Retina (tissue), 1 donor: Measurements from ENCODE around the gene EIF2B2.
"Not testable (repeated sequence)": the region's sequence is repeated elsewhere in the genome, so short reads cannot be mapped to it uniquely, and the experiment has no call there.

Experiments
- DNase-seq: peaks from one replicate; pipeline ENCODE4 v3.0.0-alpha.2; 2016

EIF2B2 gene

GRCh38 chr14:74995781-74996180 is 6.9 kb upstream of the EIF2B2 start:
- DNase-seq: not testable (repeated sequence)

- DNase-seq: no peak
These were observed 1.5 kb upstream of the EIF2B2 start for GRCh38 chr14:75001261-75001660.

GRCh38 chr14:75001899-75002298 is 822 bp upstream of the EIF2B2 start:
- no peak for DNase-seq

GRCh38 chr14:75003250-75004027 is 718 bp downstream of the EIF2B2 start:
- no peak for DNase-seq

- no peak for DNase-seq
These were observed 2.6 kb downstream of the EIF2B2 start for GRCh38 chr14:75005357-75005756.

GRCh38 chr14:75009176-75009575 is 6.5 kb downstream of the EIF2B2 start:
- no peak for DNase-seq

GRCh38 chr14:75010472-75011093 is 7.9 kb downstream of the EIF2B2 start:
- no peak for DNase-seq

- no peak for DNase-seq
These were observed 8.8 kb downstream of the EIF2B2 start for GRCh38 chr14:75011356-75011994.

GRCh38 chr14:75013290-75013689 is 10.6 kb downstream of the EIF2B2 start:
- DNase-seq: no peak

GRCh38 chr14:75015496-75015895 is 12.8 kb downstream of the EIF2B2 start:
- no peak for DNase-seq

GRCh38 chr14:75016815-75017214 is 14.1 kb downstream of the EIF2B2 start:
- DNase-seq: no peak

- DNase-seq: no peak
These were observed 16.0 kb downstream of the EIF2B2 start for GRCh38 chr14:75018694-75019093.

- DNase-seq: no peak
These were observed 19.9 kb downstream of the EIF2B2 start for GRCh38 chr14:75022655-75023054.

GRCh38 chr14:75023108-75023507 is 20.4 kb downstream of the EIF2B2 start:
- no peak for DNase-seq

- no peak for DNase-seq
These were observed 22.4 kb downstream of the EIF2B2 start for GRCh38 chr14:75025082-75025481.

GRCh38 chr14:75025876-75026275 is 23.2 kb downstream of the EIF2B2 start:
- no peak for DNase-seq

GRCh38 chr14:75030147-75030546 is 27.4 kb downstream of the EIF2B2 start:
- DNase-seq: no peak

GRCh38 chr14:75032939-75033338 is 30.2 kb downstream of the EIF2B2 start:
- DNase-seq: no peak

- DNase-seq: no peak
These were observed 37.8 kb downstream of the EIF2B2 start for GRCh38 chr14:75040507-75040906.

- DNase-seq: no peak
These were observed 38.2 kb downstream of the EIF2B2 start for GRCh38 chr14:75040959-75041358.

GRCh38 chr14:75041613-75042012 is 38.9 kb downstream of the EIF2B2 start:
- no peak for DNase-seq

- DNase-seq: no peak
These were observed 39.3 kb downstream of the EIF2B2 start for GRCh38 chr14:75042035-75042434.

GRCh38 chr14:75044322-75044721 is 41.6 kb downstream of the EIF2B2 start:
- DNase-seq: no peak

GRCh38 chr14:75044752-75045151 is 42.0 kb downstream of the EIF2B2 start:
- DNase-seq: no peak
